ENCODE results near the gene RMND5B. TPM values are rescaled to one million over a fixed set of nuclear protein-coding genes. Genes with fewer than 3 reads are reported as not detected.

RMND5B gene
- polyA plus RNA-seq, 3 donors from 2014 or later: 10.0 to 12.4 (median 11.8) TPM

DNA sequence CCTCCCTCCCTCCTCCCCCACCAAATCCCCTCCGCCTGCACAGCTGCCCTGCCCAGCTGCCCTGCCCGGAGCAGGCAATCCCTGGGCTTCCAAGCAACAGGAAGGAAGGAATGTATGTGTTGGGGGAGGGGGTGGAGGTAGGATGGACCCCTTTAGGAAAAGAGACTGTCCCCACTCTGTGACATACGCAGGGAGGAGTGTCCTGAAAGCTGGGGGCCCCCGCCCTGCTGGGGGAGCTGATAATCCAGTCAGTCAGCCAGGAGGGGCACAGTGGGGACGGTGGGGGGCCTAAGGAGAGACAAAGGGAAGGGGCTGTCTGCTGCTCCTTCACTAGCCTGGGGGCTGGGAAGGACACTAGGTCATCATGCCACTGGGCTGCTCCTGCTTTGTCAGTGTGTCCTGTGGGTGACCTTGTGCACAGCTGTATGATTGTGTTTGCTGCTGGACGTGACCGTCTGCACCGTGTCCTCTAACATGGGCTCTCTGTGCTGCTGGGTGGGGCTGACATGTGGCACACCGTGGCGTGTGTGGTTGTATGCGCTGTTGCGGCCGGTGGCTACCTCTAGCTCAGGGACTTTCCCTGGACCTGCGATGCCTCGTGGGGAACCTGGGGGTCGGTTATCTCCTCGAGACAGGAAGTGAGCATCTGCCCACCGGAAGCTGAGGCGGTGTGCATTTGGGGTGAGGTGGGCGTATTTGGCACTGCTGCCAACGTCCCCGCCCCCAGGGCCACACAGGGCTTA is 14.5 kb upstream of the RMND5B start:
- H3K4me3 Mint-ChIP-seq: peak overlapping the region; percentile 76 to 88 (median 83)
- peaks cover 41 to 50% (median 44%) of the 10 kb centered on the region in 3 donors for H3K27me3 Mint-ChIP-seq (ENCODE audit: low read depth in 3 of 3)
- peaks cover 0 to 4% (median 0%) of the 10 kb centered on the region in 6 donors for H3K9me3 Mint-ChIP-seq
- peak; percentile 94 to 97 (median 94) for DNase-seq
- H3K4me1 Mint-ChIP-seq: peaks cover 48 to 52% of the 10 kb centered on the region in 2 donors
- H3K27ac Mint-ChIP-seq: peak overlapping the region; percentile 87 to 99 (median 96)
- no peaks in the 10 kb centered on the region for H3K36me3 Mint-ChIP-seq

DNA sequence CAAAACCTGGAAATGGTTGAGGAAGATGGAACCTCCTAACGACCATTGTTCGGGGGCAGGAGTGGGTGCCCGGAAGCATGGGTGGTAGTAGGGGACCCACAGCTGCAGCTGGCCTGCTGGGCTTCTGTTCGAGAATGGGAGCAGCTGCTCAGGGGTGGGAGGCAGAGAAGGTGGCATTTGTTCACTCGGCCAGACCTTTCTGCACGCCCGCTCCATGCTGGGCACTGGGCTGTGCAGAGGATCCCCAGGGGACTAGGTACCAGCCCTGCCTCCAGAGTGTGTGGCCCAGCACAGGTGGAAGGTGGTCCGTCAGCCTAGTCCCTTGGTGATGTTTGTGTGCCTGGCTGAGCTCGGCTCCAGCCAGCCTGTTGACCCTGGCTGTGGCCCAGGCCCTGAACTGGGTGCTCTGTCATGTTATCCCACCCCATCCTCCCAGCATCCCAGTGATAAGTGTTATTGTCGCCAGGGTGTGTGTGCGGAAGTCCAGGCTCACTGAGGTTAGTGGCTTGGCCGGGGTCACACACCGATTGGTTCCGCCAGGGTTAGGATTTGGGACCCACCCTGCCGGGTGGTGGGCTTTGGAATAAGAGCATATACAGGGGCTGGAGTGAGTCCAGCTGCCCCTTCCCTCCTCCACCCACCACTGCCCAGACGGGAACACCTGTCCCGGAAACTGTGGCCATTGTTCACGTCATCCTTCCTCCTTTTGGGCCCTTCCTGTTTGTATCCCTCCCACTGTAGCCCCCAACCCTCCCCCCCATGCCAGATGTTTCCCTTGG is 12.7 kb upstream of the RMND5B start:
- H3K36me3 Mint-ChIP-seq: no peaks in the 10 kb centered on the region
- no peak for DNase-seq
- peak overlapping the region in 2 of 5 donors; percentile 10 to 40 for H3K4me3 Mint-ChIP-seq
- H3K27ac Mint-ChIP-seq: no peak overlapping the region
- H3K9me3 Mint-ChIP-seq: peaks cover 0 to 4% (median 0%) of the 10 kb centered on the region in 6 donors
- H3K4me1 Mint-ChIP-seq: peaks cover 42 to 47% of the 10 kb centered on the region in 2 donors
- H3K27me3 Mint-ChIP-seq (ENCODE audit: low read depth in 3 of 3): peaks cover 29 to 46% (median 35%) of the 10 kb centered on the region in 3 donors

GRCh38 chr5:178119915-178120606 is 10.8 kb upstream of the RMND5B start:
- no peaks in the 10 kb centered on the region for H3K36me3 Mint-ChIP-seq
- H3K27me3 Mint-ChIP-seq (ENCODE audit: low read depth in 3 of 3): peaks cover 22 to 42% (median 26%) of the 10 kb centered on the region in 3 donors
- H3K4me3 Mint-ChIP-seq: no peak overlapping the region
- H3K4me1 Mint-ChIP-seq: peaks cover 30 to 37% of the 10 kb centered on the region in 2 donors
- no peak for DNase-seq
- no peak overlapping the region for H3K27ac Mint-ChIP-seq
- peaks cover 0 to 2% (median 0%) of the 10 kb centered on the region in 6 donors for H3K9me3 Mint-ChIP-seq

DNA sequence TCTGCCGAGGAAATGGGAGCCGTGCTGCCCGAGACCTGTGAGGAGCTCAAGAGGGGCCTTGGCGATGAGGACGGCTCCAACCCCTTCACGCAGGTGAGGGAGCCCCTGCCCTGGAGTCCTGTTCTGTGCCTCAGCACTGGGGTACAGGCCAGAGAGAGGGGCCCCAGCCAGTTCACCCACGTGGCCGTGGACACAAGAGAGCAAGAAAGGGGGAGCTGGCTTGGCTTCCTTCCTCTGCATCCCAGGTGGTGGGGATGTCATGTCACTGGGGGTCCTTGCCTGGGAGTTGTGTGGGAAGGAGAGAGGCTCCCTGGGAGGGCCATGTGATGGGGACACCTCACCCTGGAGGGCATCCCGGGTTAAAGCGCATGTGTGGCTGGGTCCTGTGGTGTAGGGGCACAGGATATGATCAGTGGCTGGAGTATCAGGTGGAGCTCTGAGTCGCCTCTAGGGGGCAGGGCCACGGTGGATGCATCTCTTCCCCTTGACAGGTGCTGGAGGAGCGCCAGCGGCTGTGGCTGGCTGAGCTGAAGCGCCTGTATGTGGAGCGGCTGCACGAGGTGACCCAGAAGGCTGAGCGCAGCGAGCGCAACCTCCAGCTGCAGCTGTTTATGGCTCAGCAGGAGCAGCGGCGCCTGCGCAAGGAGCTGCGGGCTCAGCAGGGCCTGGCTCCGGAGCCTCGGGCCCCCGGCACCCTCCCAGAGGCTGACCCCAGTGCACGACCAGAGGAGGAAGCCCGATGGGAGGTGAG is 10.0 kb upstream of the RMND5B start:
- Mint-ChIP-seq H3K27ac (peak overlapping the region in 4 of 6 donors; percentile 72 to 83 (median 82)), H3K4me1 (peaks cover 23 to 29% of the 10 kb centered on the region in 2 donors), H3K27me3 (ENCODE audit: low read depth in 3 of 3) (peaks cover 22 to 36% (median 30%) of the 10 kb centered on the region in 3 donors), H3K36me3 (no peaks in the 10 kb centered on the region), H3K4me3 (peak overlapping the region in 3 of 5 donors; percentile 18 to 48 (median 38)), H3K9me3 (peaks cover 0 to 2% (median 0%) of the 10 kb centered on the region in 6 donors)
- peak; percentile 67 to 74 (median 72) for DNase-seq

GRCh38 chr5:178121391-178122276 is 9.2 kb upstream of the RMND5B start:
- Mint-ChIP-seq H3K27me3 (ENCODE audit: low read depth in 3 of 3) (peaks cover 18 to 29% (median 27%) of the 10 kb centered on the region in 3 donors), H3K4me3 (no peak overlapping the region), H3K9me3 (peaks cover 0 to 2% (median 0%) of the 10 kb centered on the region in 6 donors), H3K36me3 (no peaks in the 10 kb centered on the region), H3K27ac (no peak overlapping the region), H3K4me1 (peaks cover 15 to 21% of the 10 kb centered on the region in 2 donors)
- no peak for DNase-seq

- Mint-ChIP-seq H3K36me3 (no peaks in the 10 kb centered on the region), H3K27ac (no peak overlapping the region), H3K4me3 (no peak overlapping the region), H3K4me1 (peaks cover 8 to 14% of the 10 kb centered on the region in 2 donors), H3K9me3 (peaks cover 0 to 2% (median 0%) of the 10 kb centered on the region in 6 donors), H3K27me3 (ENCODE audit: low read depth in 3 of 3) (peaks cover 13 to 24% (median 22%) of the 10 kb centered on the region in 3 donors)
- DNase-seq: no peak
Measured at GRCh38 chr5:178122346-178122745, 8.5 kb upstream of the RMND5B start.

DNA sequence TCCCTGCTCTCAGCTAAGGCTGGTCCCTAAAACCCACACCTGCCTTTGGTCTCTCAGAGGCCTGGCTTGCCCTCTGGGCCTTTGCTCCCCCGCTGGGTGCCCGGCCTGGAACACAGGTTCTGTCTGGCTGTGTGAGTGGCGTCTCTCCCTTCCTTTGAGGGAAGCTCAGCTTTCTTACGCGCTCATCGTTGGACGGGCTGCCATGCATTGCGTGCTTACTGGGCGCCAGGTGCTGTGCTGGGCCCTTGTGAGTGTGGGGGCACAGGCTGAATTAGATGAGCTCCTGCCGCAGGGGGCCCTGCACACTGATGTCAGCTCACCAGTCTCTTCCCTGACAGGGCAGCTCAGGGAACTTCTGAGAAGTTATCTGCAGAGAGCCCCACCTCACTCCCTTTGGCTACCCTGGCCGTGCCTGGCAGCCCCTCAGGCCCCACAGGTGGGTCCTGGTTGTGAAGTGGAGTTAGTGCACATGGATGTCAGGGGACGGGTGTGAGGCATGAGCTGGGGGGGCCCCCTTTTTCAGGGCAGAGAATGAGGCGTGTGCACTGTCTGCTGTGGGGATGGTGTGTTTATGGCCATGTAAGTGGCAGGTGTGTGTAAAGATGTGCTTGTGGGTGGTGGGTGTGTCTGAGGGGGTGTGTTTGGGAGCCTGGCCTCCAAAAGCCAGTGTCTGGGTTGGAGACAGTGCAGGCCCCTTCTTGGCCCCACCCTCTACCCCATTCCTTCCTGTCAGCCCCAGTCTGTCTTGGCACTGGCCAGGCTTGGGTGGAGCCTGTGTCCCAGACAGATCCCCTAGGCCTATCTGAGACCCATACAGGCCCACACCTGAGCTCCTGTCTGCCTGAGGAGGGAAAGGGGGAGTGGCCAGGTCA is 7.5 kb upstream of the RMND5B start:
- Mint-ChIP-seq H3K4me1 (peaks cover 8% of the 10 kb centered on the region in 2 donors), H3K4me3 (no peak overlapping the region), H3K27ac (no peak overlapping the region), H3K36me3 (no peaks in the 10 kb centered on the region), H3K27me3 (ENCODE audit: low read depth in 3 of 3) (peaks cover 13 to 31% (median 21%) of the 10 kb centered on the region in 3 donors), H3K9me3 (peaks cover 0 to 2% (median 0%) of the 10 kb centered on the region in 6 donors)
- no peak for DNase-seq

DNA sequence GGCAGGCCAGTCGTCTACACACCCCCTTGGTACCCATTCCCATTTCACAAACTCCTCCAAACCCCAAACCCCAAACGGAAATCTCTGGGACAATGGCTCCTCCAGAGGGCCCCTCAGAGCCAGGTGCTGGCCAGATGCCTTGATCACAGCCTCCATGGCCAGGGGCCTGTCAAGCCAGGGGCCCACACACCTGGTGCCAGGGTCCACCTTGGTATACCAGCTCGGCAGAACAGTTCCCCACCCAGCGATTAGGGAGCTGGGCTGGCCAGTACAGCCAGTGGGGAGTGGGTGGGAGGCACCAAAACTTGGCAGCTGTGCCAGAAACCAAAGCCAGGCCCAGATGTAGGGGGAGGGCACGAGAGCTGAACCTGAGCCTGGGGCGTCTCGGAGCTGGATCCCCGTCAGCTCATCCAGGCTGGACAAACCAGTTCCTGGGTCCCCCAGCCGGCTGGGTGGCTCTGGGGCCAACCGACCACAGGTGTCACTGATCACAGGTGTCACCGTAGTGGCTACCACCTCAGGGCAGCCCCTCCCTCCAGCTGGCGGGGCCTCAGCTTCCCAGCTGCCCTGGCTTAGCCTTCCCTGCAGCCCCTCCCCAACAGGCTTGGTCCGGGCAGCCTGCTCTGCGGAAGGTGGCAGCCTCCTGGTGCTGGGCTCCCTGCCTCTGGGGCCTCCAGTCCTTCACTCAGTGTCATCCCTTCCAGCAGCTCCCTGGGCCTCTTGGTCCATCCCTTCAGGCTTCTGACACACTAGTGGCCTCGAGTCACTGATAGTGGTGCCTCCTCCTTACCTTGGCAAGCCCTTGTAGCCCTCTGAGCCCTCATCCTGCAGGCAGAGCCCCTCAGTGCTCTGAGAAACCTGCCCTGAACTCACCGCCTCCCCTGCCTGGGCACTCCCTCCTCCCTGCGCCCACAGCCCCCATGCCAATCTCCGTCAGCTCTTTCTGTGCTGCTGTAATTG is 6.6 kb upstream of the RMND5B start:
- H3K4me1 Mint-ChIP-seq: peaks cover 6 to 8% of the 10 kb centered on the region in 2 donors
- DNase-seq: no peak
- peaks cover 11 to 25% (median 19%) of the 10 kb centered on the region in 3 donors for H3K27me3 Mint-ChIP-seq (ENCODE audit: low read depth in 3 of 3)
- no peaks in the 10 kb centered on the region for H3K36me3 Mint-ChIP-seq
- no peak overlapping the region for H3K27ac Mint-ChIP-seq
- peaks cover 0 to 2% (median 0%) of the 10 kb centered on the region in 6 donors for H3K9me3 Mint-ChIP-seq
- no peak overlapping the region for H3K4me3 Mint-ChIP-seq

DNA sequence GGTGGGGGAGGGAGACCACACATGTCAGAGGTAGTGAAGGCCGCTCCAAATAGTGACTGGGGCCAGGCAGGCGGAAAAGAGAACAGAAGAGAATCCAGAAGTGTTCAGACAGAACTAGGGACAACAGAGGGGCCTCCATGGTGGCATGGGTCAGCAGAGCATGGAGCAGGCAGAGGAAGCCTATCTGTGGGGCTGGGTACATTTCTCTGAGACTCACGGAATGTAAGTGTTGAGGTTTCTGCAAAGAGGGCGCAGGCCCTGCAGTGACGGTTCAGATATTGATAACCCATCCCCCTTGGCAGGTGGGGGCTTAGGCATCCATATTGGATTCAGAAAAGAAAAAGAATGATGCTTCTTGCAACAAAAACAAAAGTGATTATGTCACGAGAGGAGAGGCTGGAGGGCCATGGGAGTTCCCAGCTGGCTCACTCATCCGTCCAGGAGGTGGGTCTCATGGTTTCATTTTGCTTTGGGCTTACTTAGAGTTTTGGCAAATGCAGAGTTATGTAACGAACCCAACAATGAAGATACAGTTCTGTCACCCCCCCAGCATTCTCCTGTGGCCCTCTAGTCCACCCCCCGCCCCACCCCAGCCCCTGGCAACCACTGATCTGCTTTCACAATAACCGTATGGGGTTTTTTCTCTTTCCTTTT is 5.4 kb upstream of the RMND5B start:
- Mint-ChIP-seq H3K9me3 (peaks cover 0 to 2% (median 0%) of the 10 kb centered on the region in 6 donors), H3K4me1 (peaks cover 8 to 10% of the 10 kb centered on the region in 2 donors), H3K27me3 (ENCODE audit: low read depth in 3 of 3) (peaks cover 13 to 23% (median 22%) of the 10 kb centered on the region in 3 donors), H3K27ac (no peak overlapping the region), H3K36me3 (no peaks in the 10 kb centered on the region), H3K4me3 (no peak overlapping the region)
- DNase-seq: no peak

DNA sequence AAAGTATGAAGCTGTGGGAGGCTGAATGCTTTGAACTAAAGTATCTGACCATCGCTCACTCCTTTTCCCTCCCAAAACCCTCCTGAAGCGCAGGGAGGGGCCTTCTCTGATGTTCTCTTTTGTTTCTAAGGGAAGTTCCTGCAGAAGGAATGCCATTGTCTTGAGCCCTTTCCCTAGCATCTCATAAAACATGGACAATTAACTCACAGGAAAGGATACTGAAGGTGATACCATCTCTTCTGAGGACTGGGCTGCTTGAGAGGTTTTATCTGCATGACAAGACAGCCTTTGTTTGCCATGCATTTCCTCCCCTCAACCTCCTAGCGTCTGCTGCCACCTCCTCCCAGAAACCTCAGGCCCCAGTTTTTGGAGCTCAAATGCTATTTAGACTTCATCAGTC is 4.3 kb upstream of the RMND5B start:
- Mint-ChIP-seq H3K4me3 (no peak overlapping the region), H3K27ac (no peak overlapping the region), H3K4me1 (peaks cover 5 to 10% of the 10 kb centered on the region in 2 donors)

More for the DNA sequence above, 4.3 kb upstream of the RMND5B start:
- no peak for DNase-seq
- Mint-ChIP-seq H3K9me3 (peaks cover 0 to 2% (median 0%) of the 10 kb centered on the region in 6 donors), H3K27me3 (ENCODE audit: low read depth in 3 of 3) (peaks cover 10 to 19% (median 17%) of the 10 kb centered on the region in 3 donors), H3K36me3 (no peaks in the 10 kb centered on the region)
